Choroid plexus epithelial cell (primary cell): ENCODE data around the gene AUH.

Experiments
- DNase-seq: peaks from one replicate; pipeline ENCODE4 v3.0.0-alpha.2; 2010; ENCODE audit warnings: low read depth
- H3K4me3 ChIP-seq: 2 replicates; pipeline ENCODE4 v1.5.1; 2011; ENCODE audit warnings: low read depth, mild to moderate bottlenecking, control low read depth, low read length, moderate library complexity
- CTCF ChIP-seq: conservative IDR thresholded peaks from 2 replicates; pipeline ENCODE4 v1.5.1; 2011; ENCODE audit warnings: low read depth, mild to moderate bottlenecking, control low read depth, inconsistent platforms, low read length, moderate library complexity

Gene AUH

DNA sequence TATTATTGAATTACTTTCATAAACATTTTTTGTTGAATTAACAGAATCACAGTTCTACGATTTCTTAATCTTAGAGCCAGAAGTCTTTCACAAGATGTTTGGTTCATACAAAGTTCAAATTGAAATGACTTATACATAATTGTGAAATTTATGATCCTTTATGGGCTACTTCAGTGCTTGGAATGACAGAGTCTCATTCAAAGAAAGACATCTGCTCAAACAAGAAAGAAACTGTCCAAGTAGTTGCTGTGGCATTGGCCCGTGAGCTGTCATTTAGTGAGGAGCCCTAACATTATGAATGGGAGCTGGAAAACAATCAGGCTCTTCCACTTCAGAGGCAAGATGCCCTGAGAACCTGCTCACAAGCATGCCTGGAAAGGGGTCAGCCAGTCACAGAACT, 63.4 kb downstream of the AUH start:
- DNase-seq: peak; percentile 74
- no peak for TF ChIP-seq CTCF
- no peak overlapping the region for H3K4me3 ChIP-seq

- no peak for TF ChIP-seq CTCF
- H3K4me3 ChIP-seq: no peak overlapping the region
- DNase-seq: no peak
Observed at GRCh38 chr9:91297306-91297705, 64.4 kb downstream of the AUH start.

- H3K4me3 ChIP-seq: no peak overlapping the region
- TF ChIP-seq CTCF: no peak
- no peak for DNase-seq
Observed at GRCh38 chr9:91296354-91296753, 65.4 kb downstream of the AUH start.

GRCh38 chr9:91295357-91295756, 66.4 kb downstream of the AUH start:
- no peak for DNase-seq
- no peak for TF ChIP-seq CTCF
- no peak overlapping the region for H3K4me3 ChIP-seq

GRCh38 chr9:91291866-91292265, 69.9 kb downstream of the AUH start:
- DNase-seq: no peak
- no peak for TF ChIP-seq CTCF
- H3K4me3 ChIP-seq: no peak overlapping the region

GRCh38 chr9:91289244-91289643, 72.5 kb downstream of the AUH start:
- TF ChIP-seq CTCF: no peak
- DNase-seq: no peak
- no peak overlapping the region for H3K4me3 ChIP-seq

- no peak for TF ChIP-seq CTCF
- DNase-seq: peak; percentile 27
- H3K4me3 ChIP-seq: no peak overlapping the region
Observed at GRCh38 chr9:91285729-91286353, 75.9 kb downstream of the AUH start.
